ENCODE data around the gene EGLN1. TPM values are rescaled to one million over a fixed set of nuclear protein-coding genes. Genes with fewer than 3 reads are reported as not detected.

Gene EGLN1
- total RNA-seq, 2 donors from 2014 or later = 53.6 to 85.0 TPM

DNA sequence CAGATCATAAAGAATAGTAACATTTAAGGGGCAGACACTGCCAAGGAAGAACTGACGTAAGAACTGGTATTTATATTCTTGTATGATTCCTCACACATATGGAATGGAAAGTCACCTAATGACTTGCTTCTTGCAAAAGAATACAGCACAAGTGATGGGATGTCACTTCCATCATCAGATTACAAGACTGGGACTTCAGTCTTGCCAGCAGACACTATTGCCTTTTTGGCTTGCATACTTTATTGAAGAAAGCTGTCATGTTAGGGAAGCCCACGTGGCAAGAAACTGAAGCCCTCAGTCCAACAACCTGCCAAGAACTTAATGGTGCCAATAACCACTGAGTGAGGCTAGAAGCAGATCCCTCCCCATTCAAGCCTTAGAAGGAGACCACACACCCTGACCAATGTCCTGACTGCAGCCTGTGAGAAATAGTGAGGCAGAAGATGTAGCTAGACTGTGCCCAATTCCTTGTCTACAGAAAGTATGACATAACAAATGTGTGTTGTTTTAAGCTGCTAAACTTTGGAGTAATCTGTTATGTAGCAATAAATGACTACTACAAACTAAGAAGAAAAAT lies 12.0 kb downstream of the EGLN1 start:
- no peak for DNase-seq
- intact Hi-C loops (cut with DNase I) = loop anchor here in 1 of 2 donors (10.0 kb wide), 1 partner anchor 45 kb away; no protein-coding TSS in a partner anchor
- peak in 1 of 2 donors; percentile 36 for ATAC-seq

DNA sequence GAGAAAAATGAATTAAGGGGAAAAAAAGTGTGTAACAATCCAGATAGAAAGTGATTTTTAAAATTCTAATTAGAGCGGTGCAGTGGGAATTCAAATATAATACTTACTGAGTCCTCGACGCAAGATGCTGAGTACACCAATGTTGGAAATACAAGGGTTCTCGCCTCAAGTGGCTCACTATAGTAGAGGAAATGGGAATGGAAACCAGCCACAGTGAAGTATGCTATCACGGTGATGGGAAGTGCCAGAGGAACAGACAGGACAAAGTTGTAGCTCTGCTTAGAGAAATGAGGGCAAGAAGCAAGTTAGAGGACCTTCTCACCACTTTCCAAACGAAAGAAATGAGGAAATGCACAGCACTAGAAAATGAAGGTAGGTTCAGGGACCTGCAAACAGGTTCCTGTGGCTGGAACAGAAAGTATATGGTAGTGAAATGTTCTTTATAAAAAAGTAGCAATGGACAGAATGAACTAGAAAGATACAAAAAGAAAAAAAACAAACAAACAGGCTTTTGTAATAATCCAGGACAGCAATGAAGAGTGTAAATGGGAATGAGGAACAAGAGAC lies 13.5 kb downstream of the EGLN1 start:
- intact Hi-C loops (cut with DNase I) = no loop called here
- ATAC-seq (no peak), DNase-seq (no peak)

DNA sequence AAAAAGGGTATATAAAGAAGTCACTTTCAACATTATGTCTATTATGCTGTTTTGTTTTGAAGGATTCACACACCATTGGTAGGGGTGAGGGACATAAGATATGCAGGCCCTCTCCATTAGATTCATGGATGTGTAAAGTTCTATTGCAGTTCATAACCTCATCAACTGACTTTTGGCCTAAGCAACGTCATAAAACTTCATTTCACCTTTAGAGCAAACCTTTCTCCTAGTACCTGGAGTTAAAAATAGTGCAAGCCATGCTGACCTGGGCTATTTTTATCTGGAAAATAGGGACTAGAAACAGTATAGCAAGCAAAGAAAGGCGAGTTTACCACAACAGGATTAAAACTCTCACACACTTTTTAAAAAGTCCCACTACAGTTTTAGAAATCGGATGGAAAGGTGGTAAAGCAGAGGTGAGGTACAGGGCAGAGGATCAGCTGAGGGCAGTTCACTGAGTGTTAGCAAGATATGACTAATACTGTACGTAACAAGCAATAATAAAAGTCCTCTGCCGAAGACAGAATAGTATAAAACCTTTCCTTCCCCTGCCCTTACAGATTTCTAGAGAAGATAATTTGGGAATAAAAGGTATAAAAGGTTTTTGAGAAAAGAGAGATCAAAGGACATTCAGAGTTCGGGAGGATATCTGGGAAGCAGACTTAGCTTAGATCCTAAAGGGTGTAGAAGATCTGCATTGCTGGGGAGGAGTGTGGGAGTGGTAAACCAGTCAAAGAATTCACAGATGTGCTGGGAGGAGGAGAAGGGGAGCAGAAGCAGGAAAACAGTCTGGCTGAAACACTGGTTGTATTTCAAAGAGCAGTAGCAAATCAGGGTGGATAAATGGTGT lies 14.3 kb downstream of the EGLN1 start:
- peak; percentile 63 to 92 for ATAC-seq
- DNase-seq = no peak
- intact Hi-C loops (cut with DNase I) = no loop called here

DNA sequence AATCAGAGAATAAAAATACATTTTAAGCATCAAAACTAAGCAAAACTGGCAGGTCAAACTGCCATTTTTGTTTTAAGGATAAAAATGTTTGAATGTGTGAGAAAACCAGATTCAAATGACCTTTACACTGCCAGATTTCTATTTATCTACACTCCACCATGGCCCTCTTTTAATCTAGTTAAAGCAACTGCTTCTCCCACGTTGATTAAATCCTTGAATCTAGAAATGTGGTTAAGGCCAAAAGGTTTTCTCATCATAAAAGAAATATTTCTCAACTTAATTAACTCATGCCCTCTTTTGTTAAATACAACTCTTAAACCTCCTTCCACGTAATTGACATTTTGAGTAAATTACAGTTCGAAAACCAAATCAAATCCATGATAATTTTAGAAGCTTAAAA lies 15.0 kb downstream of the EGLN1 start:
- no peak for DNase-seq
- intact Hi-C loops (cut with DNase I) = no loop called here
- ATAC-seq = no peak

DNA sequence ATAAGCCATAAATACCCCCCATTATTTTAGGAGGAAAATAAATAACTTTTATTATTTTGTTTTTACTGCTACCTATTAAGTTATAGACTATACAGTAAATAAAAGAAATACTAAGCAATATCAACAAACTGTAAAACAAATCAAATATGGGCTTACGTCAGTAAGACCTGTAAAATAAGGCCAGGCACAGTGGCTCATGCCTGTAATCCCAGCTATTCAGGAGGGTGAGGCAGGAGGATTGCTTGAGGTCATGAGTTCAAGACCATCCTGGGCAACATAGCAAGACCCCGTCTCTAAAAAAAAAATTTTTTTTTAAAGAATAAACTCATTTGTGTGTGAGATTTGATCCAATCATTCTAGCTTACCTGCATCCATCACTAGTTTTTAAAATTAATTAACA lies 17.8 kb downstream of the EGLN1 start:
- intact Hi-C loops (cut with DNase I) = no loop called here
- ATAC-seq (no peak), DNase-seq (no peak)

DNA sequence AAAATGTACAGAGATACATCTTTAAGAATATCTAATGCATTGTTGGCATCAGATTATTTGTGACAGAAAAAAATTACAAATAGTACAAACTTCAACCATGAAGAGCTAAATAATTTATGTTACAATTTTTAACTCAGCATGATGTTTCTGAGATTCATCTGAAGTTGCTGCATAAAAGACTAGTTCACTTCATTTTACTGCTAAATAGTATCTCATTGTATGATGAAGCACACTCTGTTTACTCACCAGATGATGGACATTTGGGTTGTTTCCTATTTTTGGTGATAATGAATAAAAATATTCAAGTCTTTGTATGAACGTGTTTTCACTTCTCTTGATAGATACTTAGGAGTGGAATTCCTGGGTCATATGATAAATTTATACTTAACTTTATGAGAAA lies 20.6 kb downstream of the EGLN1 start:
- DNase-seq (no peak), ATAC-seq (no peak)
- intact Hi-C loops (cut with DNase I) = no loop called here

DNA sequence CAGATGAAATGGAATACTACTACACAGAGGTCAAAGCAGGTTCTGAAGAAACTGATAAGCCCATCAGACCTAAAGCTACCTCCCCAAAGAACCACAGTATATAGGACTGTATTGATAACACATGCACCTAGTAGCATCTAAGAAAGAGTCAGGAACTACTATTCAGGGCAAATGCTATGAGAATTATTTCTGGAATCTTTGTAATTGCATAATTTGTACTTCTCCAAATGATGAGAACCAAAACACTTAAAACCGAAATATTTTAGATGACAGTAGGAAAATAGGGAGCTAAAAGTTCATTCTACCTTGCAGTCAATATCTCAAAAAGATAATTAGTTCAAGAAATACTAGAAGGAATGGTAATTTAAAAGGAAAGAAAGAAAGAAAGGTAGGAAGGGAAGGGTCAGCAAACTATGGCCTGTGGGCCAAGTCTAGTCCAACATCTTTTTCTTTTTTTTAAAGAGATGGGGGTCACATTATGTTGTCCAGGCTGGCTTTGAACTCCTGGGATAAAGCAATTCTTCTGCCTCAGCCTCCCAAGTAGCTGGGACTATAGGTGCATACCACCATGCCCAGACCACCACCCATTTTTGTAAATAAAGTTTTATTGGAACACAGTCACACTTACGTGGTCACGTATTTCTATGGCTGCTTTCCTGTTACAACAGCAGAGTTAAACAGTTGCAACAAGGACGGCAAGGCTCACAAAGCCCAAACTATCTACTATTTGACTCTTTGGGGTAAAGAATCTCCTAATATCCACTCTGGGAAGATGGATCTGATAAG lies 24.0 kb downstream of the EGLN1 start:
- intact Hi-C loops (cut with DNase I) = no loop called here
- DNase-seq = no peak
- no peak for ATAC-seq

DNA sequence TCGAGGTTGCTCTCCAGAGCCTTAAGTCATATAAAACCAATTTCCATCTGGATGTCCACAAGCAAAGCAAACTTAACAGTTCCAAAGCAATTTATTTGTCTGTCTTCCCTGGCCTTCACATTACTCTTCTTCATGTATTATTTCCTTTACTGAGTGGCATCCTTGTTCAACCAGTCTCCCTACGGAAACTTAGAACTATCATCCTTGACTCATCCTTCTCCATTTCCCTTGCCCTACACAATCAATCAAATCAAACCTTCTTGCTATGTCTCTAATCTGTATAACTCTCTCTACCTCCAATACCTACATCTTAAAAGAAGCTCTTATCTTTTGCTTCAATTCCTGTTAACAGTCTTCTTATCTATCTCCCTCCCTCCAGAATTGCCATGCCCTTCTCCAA lies 25.4 kb downstream of the EGLN1 start:
- DNase-seq (no peak), ATAC-seq (no peak)
- intact Hi-C loops (cut with DNase I) = no loop called here

DNA sequence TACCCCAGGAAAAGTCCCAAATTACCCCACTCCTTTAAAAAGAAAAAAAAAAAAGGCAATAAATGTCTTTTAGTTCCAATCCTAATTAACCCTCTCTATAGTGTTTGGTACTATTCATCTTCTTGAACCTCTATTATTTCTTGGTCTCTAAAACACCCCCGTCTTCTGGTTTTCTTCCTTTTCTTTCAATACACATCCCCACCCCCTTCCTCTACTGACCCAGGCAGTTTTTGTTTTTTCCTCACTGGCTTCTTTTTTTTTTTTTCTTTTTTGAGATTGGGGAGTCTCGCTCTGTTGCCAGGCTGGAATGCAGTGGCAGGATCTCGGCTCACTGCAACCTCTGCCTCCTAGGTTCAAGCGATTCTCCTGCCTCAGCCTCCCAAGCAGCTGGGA lies 26.1 kb downstream of the EGLN1 start:
- ATAC-seq = peak in 1 of 2 donors; percentile 5
- no peak for DNase-seq
- intact Hi-C loops (cut with DNase I) = no loop called here

DNA sequence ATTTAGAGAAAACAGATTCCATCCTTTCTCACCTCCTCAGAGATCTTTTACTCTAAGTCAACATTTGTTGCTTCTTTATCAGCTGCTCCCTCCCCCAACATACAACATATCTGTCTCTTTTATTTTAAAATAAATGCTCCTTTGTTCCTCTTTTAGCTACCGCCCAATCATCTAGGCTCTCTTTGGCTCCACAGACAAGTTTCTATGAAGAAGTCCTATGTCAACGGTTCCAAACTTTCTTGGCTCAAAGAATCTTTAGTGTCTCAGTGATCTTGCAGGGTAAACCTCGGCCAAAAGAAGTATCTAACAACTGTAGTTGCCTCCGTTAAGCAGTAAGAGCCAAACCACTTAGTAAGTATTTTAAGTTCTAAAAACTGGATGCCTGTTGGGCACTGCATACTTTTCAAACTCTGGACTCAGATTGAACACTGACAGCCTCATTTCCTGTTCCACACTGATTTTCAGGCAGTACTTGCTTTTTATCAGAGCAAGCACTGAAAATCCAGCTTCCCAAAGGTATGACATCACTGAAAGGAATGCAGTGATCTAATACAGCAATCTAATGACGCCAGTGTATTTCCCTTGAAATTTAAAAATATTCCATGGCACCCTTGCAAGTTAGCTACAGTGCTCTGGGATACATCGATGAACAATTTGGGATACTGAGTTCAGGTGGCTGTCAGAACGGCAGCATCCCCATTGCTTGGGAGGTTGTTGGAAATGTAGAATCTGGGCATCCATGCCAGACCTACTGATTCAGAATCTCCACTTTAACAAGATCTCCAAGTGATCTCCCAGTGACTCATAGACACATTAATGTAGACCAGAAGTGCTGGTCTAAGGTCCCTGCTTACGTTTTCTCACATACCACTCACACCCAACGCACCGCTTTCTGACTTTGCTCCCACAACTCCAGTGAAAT lies 26.8 kb downstream of the EGLN1 start:
- no peak for DNase-seq
- intact Hi-C loops (cut with DNase I) = no loop called here
- peak; percentile 77 to 92 for ATAC-seq

DNA sequence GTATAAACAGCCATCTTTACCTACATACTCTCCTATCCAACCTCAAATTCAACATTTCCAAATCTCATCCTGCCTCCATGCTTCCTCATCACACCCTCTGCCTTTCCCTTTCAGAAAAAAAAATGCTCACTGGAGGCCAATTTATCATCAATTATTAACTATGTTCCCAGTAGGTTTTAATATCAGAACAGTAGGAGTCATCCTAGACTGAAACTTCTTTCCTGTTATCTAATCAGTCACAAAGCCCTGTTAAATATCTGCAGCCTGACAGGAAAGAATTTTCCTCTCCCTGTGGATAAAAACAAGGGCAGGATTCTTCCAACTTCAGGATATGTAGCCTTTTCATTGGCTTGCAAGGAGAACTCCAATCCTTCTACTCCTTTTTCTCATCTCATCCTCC lies 28.4 kb downstream of the EGLN1 start:
- ATAC-seq = no peak
- intact Hi-C loops (cut with DNase I) = no loop called here
- DNase-seq = no peak

DNA sequence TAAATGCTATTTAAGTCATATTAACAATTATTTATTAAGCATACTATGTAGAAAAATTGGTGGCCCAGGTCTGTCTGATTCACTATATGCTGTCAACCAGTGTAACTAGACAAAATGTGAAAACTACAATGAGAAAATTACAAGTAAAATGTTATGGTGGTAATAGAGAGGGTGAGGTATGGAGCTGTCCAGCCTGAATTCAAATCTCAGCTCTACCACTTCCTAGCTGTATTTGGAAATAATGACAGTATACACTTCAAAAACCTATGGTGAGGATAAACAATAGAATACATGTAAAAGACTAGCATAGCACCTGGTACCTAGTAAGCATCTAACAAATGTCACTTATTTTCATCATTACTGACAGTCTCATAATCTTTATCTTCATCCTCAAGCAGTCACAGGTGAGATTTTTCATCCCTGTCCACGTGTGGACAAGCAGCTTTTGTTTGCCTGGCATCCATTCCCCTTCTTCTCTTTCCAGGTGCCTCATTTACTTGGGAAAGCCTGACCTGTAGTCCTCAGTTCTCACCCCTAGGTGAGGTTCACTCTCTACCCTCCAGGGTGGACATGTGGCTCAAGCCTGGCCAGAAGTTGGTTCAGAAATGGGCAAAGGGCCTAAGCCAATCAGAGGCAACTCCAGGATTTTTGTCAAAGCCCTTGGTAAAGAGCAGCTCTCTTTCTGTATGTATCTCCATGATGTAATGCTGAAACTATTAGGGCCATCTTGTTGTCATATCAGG lies 29.5 kb downstream of the EGLN1 start:
- no peak for ATAC-seq
- intact Hi-C loops (cut with DNase I) = no loop called here
- DNase-seq = no peak

DNA sequence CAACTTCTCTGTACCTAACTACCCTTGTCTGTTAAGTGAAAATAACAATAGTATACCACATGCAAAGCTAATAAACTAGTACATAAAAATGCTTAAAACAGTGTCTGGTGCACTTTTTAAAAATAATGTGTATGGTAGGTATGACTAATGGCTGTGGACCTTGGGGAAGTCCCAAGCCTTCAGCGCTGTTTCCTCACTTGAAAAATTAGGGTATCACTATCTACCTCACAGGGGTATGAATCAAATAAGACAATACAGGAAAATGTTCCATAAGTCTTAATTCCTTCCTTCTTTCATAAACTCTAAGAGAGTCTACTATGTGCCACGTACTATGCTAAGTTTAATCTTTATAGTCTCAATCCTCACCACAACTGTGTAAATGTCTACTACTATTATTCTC lies 32.0 kb downstream of the EGLN1 start:
- intact Hi-C loops (cut with DNase I) = no loop called here
- DNase-seq (no peak), ATAC-seq (peak in 1 of 2 donors; percentile 41)

DNA sequence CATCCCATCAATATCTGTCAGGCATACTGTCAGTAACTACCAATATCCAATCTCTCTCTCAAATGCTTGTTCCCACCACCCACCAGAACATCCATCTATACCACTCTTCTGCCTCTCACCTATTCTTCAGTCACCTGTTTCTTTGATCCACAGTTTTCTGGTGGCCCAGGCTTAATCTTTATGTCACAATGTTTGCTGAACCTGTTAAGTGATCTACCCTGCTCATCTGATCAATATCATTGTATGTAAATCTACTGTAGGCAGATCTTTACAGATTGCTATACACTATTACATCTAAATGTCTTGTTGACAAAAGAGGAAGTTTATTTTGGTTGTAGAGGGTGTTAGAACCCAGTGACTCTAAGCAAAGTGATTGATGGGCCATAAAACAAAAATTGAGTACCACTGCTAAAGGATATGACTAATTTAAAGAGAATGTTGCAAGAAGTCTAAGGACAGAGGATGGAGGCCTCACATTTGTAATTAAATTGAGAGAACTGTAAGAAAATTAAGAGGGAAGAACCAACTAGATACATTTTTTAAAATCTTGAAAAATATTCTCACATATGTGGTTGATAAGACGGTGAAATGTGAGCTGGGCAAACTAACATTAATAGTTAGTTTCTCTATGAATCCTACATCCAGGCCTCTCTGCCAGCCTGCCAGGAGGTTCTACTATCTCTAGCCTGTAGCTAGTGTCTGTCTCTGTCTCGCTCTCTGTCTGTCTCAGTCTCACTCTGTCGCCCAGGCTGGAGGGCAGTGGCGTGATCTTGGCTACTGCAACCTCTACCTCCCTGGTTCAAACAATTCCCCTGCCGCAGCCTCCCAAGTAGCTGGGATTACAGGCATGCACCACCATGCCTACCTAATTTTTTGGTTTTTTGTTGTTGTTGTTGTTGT lies 34.1 kb downstream of the EGLN1 start:
- DNase-seq = no peak
- no peak for ATAC-seq
- intact Hi-C loops (cut with DNase I) = no loop called here

DNA sequence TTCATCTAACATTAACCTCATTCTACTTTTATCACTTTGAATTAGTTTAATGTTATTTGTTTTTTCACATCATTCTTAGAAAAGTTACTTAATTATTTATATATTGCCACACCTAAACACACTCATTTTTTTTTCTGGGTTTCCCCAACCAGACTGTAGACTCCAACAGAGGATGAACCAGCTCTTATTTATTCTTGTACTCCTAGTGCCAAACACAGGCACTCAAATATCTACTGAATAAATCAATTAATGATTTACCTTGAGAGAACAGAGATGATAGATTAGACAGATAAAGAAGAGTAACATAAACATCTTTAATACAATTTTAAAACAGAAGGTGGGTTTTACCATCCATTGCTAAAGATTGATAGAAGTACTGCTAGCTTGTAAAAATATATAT lies 35.6 kb downstream of the EGLN1 start:
- ATAC-seq = no peak
- intact Hi-C loops (cut with DNase I) = no loop called here
- no peak for DNase-seq

DNA sequence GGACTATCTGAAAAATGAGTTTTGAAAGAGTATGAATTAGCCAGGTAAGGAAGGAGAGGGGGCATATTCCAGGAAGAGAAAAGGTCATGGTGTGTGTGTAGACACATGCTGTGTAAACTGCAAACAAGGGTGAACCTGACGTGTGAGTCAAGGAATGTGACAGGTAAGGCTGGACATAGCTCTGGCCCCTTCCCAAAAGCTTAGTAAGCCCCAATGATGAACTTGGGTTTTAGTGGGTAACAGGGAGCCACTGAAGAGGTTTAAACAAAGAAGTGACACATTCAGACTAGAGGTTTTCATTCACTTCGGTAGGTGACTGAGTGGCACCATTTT lies 36.7 kb downstream of the EGLN1 start:
- ATAC-seq (no peak), DNase-seq (no peak)
- intact Hi-C loops (cut with DNase I) = no loop called here

DNA sequence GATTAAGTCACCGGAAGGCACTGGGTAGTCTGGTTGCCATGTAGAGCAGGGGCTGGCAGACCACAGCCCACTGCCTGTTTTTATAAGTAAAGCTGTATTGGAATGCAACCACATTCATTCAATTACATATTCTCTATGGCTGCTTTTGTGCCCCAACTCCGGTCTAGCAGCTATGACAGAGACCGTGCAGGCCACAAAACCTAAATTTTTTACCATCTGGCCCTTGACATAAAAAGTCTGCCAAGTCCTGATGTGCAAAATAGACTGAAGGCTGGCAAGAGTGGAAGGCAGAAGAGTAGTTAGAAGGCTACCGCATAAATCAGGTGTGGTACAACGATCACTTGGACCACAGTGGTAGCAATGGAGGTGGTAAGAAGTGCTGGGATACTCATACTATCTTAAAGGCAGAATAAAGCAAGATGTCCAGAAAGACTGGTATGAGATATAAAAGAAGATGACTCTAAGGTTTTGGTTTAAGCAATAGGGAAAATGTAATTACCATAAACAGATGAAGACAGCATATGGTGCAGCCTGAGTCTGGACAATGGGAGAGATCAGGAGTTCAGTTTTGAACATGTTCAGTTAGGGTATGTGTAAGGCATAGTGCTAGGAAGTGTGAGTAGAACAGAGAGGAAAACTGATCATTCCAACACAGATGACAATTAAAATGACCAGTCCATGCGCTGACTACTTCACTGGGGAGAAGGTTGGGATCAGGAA lies 37.2 kb downstream of the EGLN1 start:
- no peak for DNase-seq
- intact Hi-C loops (cut with DNase I) = no loop called here
- no peak for ATAC-seq
